ENCODE data around the gene MAP1LC3B. TPM values are rescaled to one million over a fixed set of nuclear protein-coding genes. Genes with fewer than 3 reads are reported as not detected.

The MAP1LC3B gene
- polyA plus RNA-seq, 2 of the 4 experiments (the other 2 are of a cell fraction) = 52.3 to 94.1 TPM

- ATAC-seq = no peak
- ChIA-PET POLR2A (no interaction called here), CTCF (interaction anchor here (1.1 to 1.5 kb wide), 2 partner anchors 10 to 27 kb away, joined by 3 read pairs; no protein-coding TSS in a partner anchor)
- Histone ChIP-seq H3K4me3 (no peak overlapping the region), H3K27ac (no peak overlapping the region), H3K4me1 (no peaks in the 10 kb centered on the region), H3K4me2 (no peak overlapping the region), H3K9me3 (no peaks in the 10 kb centered on the region)
- TF ChIP-seq HEYL (CRISPR knock-in tag; IDR thresholded peaks at IDR 0.05) = no peak
- no peak for TF ChIP-seq ELK1 (IDR thresholded peaks at IDR 0.05; ENCODE audit: low read depth, low read length)
- TF ChIP-seq HOXB13 (CRISPR knock-in tag; IDR thresholded peaks at IDR 0.05; ENCODE audit: low read depth) = no peak
- no peak for TF ChIP-seq EHF (CRISPR knock-in tag; IDR thresholded peaks at IDR 0.05)
- TF ChIP-seq JUN (IDR thresholded peaks at IDR 0.05) = no peak
- no peak for TF ChIP-seq EP300 (IDR thresholded peaks at IDR 0.05)
- no peak for TF ChIP-seq ZFP36 (IDR thresholded peaks at IDR 0.05; ENCODE audit: borderline replicate concordance, partially characterized antibody)
- TF ChIP-seq CBX8 (IDR thresholded peaks at IDR 0.05) = no peak
- TF ChIP-seq CTCF (IDR thresholded peaks at IDR 0.05) = no peak
- TF ChIP-seq KDM5A (IDR thresholded peaks at IDR 0.05) = no peak
- TF ChIP-seq SREBF2 (IDR thresholded peaks at IDR 0.05) = no peak
- no peak for TF ChIP-seq BHLHE40 (IDR thresholded peaks at IDR 0.05; ENCODE audit: low read depth, low read length)
- no peak for TF ChIP-seq TFCP2L1 (CRISPR knock-in tag; IDR thresholded peaks at IDR 0.05)
- TF ChIP-seq, protein P1, sequence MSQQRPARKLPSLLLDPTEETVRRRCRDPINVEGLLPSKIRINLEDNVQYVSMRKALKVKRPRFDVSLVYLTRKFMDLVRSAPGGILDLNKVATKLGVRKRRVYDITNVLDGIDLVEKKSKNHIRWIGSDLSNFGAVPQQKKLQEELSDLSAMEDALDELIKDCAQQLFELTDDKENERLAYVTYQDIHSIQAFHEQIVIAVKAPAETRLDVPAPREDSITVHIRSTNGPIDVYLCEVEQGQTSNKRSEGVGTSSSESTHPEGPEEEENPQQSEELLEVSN (IDR thresholded peaks at IDR 0.05; ENCODE audit: borderline replicate concordance, low read depth) = no peak
- TF ChIP-seq, protein P2, sequence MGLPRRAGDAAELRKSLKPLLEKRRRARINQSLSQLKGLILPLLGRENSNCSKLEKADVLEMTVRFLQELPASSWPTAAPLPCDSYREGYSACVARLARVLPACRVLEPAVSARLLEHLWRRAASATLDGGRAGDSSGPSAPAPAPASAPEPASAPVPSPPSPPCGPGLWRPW (IDR thresholded peaks at IDR 0.05) = no peak
- no peak for TF ChIP-seq MYC (IDR thresholded peaks at IDR 0.05; ENCODE audit: borderline replicate concordance, low read length)
- TF ChIP-seq HMGXB4 (CRISPR knock-in tag; IDR thresholded peaks at IDR 0.05; ENCODE audit: borderline replicate concordance) = no peak
- TF ChIP-seq ZSCAN20 (CRISPR knock-in tag; IDR thresholded peaks at IDR 0.05) = no peak
- TF ChIP-seq, protein P3, sequence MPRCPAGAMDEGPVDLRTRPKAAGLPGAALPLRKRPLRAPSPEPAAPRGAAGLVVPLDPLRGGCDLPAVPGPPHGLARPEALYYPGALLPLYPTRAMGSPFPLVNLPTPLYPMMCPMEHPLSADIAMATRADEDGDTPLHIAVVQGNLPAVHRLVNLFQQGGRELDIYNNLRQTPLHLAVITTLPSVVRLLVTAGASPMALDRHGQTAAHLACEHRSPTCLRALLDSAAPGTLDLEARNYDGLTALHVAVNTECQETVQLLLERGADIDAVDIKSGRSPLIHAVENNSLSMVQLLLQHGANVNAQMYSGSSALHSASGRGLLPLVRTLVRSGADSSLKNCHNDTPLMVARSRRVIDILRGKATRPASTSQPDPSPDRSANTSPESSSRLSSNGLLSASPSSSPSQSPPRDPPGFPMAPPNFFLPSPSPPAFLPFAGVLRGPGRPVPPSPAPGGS (IDR thresholded peaks at IDR 0.05) = no peak
- FAIRE-seq = no peak
- DNase-seq (ENCODE audit: low read depth in 1 of 2, low spot score in 1 of 2) = no peak
- WGBS (ENCODE audit: missing lambda C conversion rate) = 71% methylated on average over 9 of the region's 9 CpGs
Measured at GRCh38 chr16:87351320-87351698, 40.8 kb upstream of the MAP1LC3B start.

DNA sequence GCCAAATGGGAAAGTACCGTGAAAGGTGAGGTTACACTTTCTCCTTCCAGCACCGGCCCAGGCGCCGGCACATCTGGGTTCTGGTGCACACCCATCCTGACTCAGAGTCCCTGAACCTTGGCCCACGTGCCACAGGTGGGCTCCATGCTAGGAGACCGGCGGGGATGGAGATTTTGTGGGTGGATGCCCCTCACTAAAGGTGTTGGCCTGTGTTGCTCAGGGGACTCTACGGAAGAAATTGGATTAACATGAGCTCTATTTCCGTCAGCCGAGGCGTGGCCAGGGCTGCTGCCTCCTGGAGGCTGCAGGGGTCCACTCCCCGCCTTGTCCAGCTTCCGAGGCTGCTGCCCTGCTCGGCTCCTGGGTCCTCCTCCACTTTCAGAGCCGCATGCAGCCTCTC lies 39.3 kb upstream of the MAP1LC3B start:
- ChIA-PET CTCF (no interaction called here), POLR2A (no interaction called here)
- no peaks in the 10 kb centered on the region for H3K4me1 ChIP-seq
- no peak for DNase-seq (ENCODE audit: low read depth in 1 of 2, low spot score in 1 of 2)
- H3K4me2 ChIP-seq = no peak overlapping the region
- H3K9me3 ChIP-seq = no peaks in the 10 kb centered on the region
- WGBS (ENCODE audit: missing lambda C conversion rate) = 90% methylated on average over 15 of the region's 15 CpGs
- TF ChIP-seq CHD2 (IDR thresholded peaks at IDR 0.05; ENCODE audit: low read length, partially characterized antibody) = no peak
- TF ChIP-seq, protein P4, sequence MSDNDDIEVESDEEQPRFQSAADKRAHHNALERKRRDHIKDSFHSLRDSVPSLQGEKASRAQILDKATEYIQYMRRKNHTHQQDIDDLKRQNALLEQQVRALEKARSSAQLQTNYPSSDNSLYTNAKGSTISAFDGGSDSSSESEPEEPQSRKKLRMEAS (IDR thresholded peaks at IDR 0.05) = no peak
- TF ChIP-seq JUN (IDR thresholded peaks at IDR 0.05) = no peak
- TF ChIP-seq ZNF302 (CRISPR knock-in tag; IDR thresholded peaks at IDR 0.05) = no peak
- TF ChIP-seq MAFK (IDR thresholded peaks at IDR 0.05; ENCODE audit: partially characterized antibody) = no peak
- no peak for TF ChIP-seq HMGXB4 (CRISPR knock-in tag; IDR thresholded peaks at IDR 0.05; ENCODE audit: borderline replicate concordance)
- no peak for TF ChIP-seq CTCF (IDR thresholded peaks at IDR 0.05)
- TF ChIP-seq TP53 (CRISPR knock-in tag; IDR thresholded peaks at IDR 0.05) = no peak
- TF ChIP-seq CBX8 (IDR thresholded peaks at IDR 0.05) = no peak
- no peak for TF ChIP-seq PHF8 (IDR thresholded peaks at IDR 0.05; ENCODE audit: borderline replicate concordance, low read depth)
- TF ChIP-seq RARB (CRISPR knock-in tag; IDR thresholded peaks at IDR 0.05) = no peak
- TF ChIP-seq, protein P2 (IDR thresholded peaks at IDR 0.05) = no peak
- FAIRE-seq = no peak
- no peak for ATAC-seq
- H3K4me3 ChIP-seq = no peak overlapping the region
- H3K27ac ChIP-seq = no peak overlapping the region

Measured in A549 (cell line).